ENCODE measurements around the gene TMC7.

The TMC7 gene

DNA sequence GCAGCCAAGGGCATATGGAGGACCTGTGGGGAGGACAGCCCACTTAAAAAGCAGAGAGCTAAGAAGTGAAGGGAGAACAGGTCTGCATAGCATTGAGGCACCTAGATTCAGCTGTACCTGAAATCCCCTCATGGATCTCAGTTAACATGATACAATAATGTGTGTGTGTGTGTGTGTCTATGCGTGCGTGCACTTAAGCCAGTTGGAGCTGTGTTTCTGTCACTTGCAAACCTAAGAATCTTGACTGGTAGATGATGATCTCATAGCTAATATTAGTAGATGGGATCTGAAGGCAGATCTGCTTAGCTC lies 128.3 kb downstream of the TMC7 start:
- DNase-seq (ENCODE audit: low read depth in 3 of 3, low spot score in 1 of 3): no peak
